Measurements from ENCODE around the gene IER5L. TPM values are rescaled to one million over a fixed set of nuclear protein-coding genes. Genes with fewer than 3 reads are reported as not detected.
A peak's percentile ranks its signal among the peaks of the same experiment; 100 is the strongest.

IER5L gene
- total and polyA plus RNA-seq, 9 of the 15 experiments (the other 6 are each of a cell fraction or from before 2014, with no cell fraction given) = 0.14 to 11.9 (median 0.52) TPM

DNA sequence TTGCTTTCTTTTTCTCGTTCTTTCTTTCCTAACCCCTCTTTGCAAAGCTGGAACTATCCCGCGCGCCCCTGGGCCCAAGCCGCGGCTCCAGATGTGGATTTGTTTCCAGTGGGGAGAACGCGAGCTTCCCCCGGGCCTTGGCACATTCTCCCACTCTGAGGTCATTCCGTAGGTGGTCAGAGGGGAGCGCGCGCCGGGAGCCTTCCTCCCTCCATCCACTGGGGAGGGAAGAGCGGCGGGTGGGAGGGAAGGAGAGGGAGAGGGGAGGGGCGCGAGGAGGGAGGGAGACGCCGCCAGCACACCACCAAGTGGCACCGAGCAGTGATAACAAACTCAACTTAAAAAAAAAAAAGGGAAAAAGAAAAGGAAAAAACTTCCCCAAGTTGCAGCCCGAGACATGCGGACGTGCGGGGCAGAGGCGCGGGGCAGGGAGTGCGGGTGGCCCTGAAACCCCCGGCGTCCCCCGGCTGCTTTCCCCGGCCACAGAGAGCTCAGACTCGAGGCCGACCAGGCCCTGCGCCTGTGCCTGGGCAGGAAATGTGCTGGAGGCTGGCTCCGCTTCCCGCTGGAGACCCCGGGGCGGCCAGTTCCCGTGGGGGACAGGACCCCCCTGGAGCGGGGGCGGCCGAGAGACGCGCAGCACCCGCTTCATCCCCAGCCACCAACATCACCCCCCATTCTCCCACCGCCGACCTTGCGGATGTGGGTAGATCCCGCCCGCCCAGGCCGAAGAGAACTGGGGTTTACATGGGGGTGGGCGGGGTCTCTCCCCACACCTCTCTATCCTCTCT lies 3.1 kb downstream of the IER5L start (continued):
- TF ChIP-seq, protein P1, sequence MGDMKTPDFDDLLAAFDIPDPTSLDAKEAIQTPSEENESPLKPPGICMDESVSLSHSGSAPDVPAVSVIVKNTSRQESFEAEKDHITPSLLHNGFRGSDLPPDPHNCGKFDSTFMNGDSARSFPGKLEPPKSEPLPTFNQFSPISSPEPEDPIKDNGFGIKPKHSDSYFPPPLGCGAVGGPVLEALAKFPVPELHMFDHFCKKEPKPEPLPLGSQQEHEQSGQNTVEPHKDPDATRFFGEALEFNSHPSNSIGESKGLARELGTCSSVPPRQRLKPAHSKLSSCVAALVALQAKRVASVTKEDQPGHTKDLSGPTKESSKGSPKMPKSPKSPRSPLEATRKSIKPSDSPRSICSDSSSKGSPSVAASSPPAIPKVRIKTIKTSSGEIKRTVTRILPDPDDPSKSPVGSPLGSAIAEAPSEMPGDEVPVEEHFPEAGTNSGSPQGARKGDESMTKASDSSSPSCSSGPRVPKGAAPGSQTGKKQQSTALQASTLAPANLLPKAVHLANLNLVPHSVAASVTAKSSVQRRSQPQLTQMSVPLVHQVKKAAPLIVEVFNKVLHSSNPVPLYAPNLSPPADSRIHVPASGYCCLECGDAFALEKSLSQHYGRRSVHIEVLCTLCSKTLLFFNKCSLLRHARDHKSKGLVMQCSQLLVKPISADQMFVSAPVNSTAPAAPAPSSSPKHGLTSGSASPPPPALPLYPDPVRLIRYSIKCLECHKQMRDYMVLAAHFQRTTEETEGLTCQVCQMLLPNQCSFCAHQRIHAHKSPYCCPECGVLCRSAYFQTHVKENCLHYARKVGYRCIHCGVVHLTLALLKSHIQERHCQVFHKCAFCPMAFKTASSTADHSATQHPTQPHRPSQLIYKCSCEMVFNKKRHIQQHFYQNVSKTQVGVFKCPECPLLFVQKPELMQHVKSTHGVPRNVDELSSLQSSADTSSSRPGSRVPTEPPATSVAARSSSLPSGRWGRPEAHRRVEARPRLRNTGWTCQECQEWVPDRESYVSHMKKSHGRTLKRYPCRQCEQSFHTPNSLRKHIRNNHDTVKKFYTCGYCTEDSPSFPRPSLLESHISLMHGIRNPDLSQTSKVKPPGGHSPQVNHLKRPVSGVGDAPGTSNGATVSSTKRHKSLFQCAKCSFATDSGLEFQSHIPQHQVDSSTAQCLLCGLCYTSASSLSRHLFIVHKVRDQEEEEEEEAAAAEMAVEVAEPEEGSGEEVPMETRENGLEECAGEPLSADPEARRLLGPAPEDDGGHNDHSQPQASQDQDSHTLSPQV (IDR thresholded peaks at IDR 0.05) = no peak
- TF ChIP-seq, protein P2, sequence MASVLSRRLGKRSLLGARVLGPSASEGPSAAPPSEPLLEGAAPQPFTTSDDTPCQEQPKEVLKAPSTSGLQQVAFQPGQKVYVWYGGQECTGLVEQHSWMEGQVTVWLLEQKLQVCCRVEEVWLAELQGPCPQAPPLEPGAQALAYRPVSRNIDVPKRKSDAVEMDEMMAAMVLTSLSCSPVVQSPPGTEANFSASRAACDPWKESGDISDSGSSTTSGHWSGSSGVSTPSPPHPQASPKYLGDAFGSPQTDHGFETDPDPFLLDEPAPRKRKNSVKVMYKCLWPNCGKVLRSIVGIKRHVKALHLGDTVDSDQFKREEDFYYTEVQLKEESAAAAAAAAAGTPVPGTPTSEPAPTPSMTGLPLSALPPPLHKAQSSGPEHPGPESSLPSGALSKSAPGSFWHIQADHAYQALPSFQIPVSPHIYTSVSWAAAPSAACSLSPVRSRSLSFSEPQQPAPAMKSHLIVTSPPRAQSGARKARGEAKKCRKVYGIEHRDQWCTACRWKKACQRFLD (CRISPR knock-in tag; IDR thresholded peaks at IDR 0.05) = peak; percentile 70; the same call in 1 of the 2 replicates
- no peak for TF ChIP-seq STAT5B (CRISPR knock-in tag; IDR thresholded peaks at IDR 0.05)
- TF ChIP-seq, protein P3, sequence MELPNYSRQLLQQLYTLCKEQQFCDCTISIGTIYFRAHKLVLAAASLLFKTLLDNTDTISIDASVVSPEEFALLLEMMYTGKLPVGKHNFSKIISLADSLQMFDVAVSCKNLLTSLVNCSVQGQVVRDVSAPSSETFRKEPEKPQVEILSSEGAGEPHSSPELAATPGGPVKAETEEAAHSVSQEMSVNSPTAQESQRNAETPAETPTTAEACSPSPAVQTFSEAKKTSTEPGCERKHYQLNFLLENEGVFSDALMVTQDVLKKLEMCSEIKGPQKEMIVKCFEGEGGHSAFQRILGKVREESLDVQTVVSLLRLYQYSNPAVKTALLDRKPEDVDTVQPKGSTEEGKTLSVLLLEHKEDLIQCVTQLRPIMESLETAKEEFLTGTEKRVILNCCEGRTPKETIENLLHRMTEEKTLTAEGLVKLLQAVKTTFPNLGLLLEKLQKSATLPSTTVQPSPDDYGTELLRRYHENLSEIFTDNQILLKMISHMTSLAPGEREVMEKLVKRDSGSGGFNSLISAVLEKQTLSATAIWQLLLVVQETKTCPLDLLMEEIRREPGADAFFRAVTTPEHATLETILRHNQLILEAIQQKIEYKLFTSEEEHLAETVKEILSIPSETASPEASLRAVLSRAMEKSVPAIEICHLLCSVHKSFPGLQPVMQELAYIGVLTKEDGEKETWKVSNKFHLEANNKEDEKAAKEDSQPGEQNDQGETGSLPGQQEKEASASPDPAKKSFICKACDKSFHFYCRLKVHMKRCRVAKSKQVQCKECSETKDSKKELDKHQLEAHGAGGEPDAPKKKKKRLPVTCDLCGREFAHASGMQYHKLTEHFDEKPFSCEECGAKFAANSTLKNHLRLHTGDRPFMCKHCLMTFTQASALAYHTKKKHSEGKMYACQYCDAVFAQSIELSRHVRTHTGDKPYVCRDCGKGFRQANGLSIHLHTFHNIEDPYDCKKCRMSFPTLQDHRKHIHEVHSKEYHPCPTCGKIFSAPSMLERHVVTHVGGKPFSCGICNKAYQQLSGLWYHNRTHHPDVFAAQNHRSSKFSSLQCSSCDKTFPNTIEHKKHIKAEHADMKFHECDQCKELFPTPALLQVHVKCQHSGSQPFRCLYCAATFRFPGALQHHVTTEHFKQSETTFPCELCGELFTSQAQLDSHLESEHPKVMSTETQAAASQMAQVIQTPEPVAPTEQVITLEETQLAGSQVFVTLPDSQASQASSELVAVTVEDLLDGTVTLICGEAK (IDR thresholded peaks at IDR 0.05) = no peak
- TF ChIP-seq, protein P3 (CRISPR knock-in tag; IDR thresholded peaks at IDR 0.05) = no peak
- no peak for TF ChIP-seq SMAD3 (CRISPR knock-in tag; conservative IDR thresholded peaks at IDR 0.05)
- TF ChIP-seq ARID2 (IDR thresholded peaks at IDR 0.05) = no peak
- TF ChIP-seq MCM5 (IDR thresholded peaks at IDR 0.05; ENCODE audit: low read depth) = no peak
- TF ChIP-seq, protein P4, sequence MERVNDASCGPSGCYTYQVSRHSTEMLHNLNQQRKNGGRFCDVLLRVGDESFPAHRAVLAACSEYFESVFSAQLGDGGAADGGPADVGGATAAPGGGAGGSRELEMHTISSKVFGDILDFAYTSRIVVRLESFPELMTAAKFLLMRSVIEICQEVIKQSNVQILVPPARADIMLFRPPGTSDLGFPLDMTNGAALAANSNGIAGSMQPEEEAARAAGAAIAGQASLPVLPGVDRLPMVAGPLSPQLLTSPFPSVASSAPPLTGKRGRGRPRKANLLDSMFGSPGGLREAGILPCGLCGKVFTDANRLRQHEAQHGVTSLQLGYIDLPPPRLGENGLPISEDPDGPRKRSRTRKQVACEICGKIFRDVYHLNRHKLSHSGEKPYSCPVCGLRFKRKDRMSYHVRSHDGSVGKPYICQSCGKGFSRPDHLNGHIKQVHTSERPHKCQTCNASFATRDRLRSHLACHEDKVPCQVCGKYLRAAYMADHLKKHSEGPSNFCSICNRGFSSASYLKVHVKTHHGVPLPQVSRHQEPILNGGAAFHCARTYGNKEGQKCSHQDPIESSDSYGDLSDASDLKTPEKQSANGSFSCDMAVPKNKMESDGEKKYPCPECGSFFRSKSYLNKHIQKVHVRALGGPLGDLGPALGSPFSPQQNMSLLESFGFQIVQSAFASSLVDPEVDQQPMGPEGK (CRISPR knock-in tag; IDR thresholded peaks at IDR 0.05; ENCODE audit: borderline replicate concordance) = no peak
- TF ChIP-seq TARDBP (IDR thresholded peaks at IDR 0.05) = no peak

Measured in K562 (cell line).